HEK293 (cell line): Measurements from ENCODE around the gene DHRS3.

Experiments
- CTCF ChIA-PET: fragments of 350-600 bp; formaldehyde crosslinking; extraction: SDS; loops from one replicate; lab custom pipeline; 2021; ENCODE audit warnings: antibody characterized with exemption; lab: Yijun Ruan, JAX
- POLR2A ChIA-PET: fragments of 300-600 bp; formaldehyde crosslinking; extraction: SDS; loops from one replicate; lab custom pipeline; 2020; ENCODE audit warnings: antibody characterized with exemption, inconsistent platforms; lab: Yijun Ruan, JAX
- H3K27ac ChIP-seq: fragments of 200-500 bp; sonication (Bioruptor generic); 2 replicates; pipeline ENCODE4 v1.5.1; 2014; ENCODE audit warnings: low read depth, low read length, control low read depth, inconsistent platforms; ENCODE audit errors: extremely low read depth
- H3K36me3 ChIP-seq, 2 experiments: fragments of 200-500 bp in 1 of 2; sonication (Bioruptor generic) in 1 of 2; 1 replicate in 1 of 2; 2 replicates in 1 of 2; pipeline ENCODE4 v1.5.1; 2014 to 2017; ENCODE audit warnings: inconsistent platforms in 2 of 2, low read length in 2 of 2; ENCODE audit not compliant: control insufficient read depth in 2 of 2, insufficient read depth in 1 of 2
- H3K4me1 ChIP-seq: fragments of 200-500 bp; sonication (Bioruptor generic); 2 replicates; pipeline ENCODE4 v1.5.1; 2014; ENCODE audit warnings: mild to moderate bottlenecking, low read length, inconsistent platforms; ENCODE audit not compliant: control insufficient read depth, insufficient read depth
- H3K4me3 ChIP-seq: 2 replicates; pipeline ENCODE4 v1.5.1; 2011; ENCODE audit warnings: low read depth, mild to moderate bottlenecking, control low read depth, low read length, moderate library complexity
- H3K9me3 ChIP-seq: fragments of 200-500 bp; sonication (Bioruptor generic); 2 replicates; pipeline ENCODE4 v1.5.1; 2014; ENCODE audit warnings: low read depth, low read length, inconsistent platforms; ENCODE audit not compliant: control insufficient read depth, insufficient read depth
- FEZF1 ChIP-seq: fragments of 450-650 bp; formaldehyde crosslinking; IDR thresholded peaks from 2 replicates; pipeline ENCODE4 v1.5.1; 2016; ENCODE audit warnings: missing biosample characterization, missing genetic modification characterization
- GLI4 ChIP-seq: fragments of 450-650 bp; formaldehyde crosslinking; IDR thresholded peaks from 2 replicates; pipeline ENCODE4 v1.5.1; 2016; ENCODE audit warnings: missing biosample characterization, missing genetic modification characterization
- HOXC10 ChIP-seq: sonication (generic); formaldehyde crosslinking; IDR thresholded peaks from 2 replicates; pipeline ENCODE4 v1.8.1; 2023; ENCODE audit warnings: mild to moderate bottlenecking, missing genetic modification reagents
- INSM2 ChIP-seq: fragments of 450-650 bp; formaldehyde crosslinking; IDR thresholded peaks from 2 replicates; pipeline ENCODE4 v1.5.1; 2016; ENCODE audit warnings: missing biosample characterization, missing genetic modification characterization
- MYNN ChIP-seq: fragments of 450-650 bp; formaldehyde crosslinking; IDR thresholded peaks from 2 replicates; pipeline ENCODE4 v1.5.1; 2016; ENCODE audit warnings: missing biosample characterization, missing genetic modification characterization, borderline replicate concordance
- OSR2 ChIP-seq: fragments of 450-650 bp; formaldehyde crosslinking; IDR thresholded peaks from 2 replicates; pipeline ENCODE4 v1.5.1; 2016; ENCODE audit warnings: missing biosample characterization, missing genetic modification characterization
- PRDM10 ChIP-seq: fragments of 450-650 bp; formaldehyde crosslinking; IDR thresholded peaks from 2 replicates; pipeline ENCODE4 v1.5.1; 2016; ENCODE audit warnings: missing biosample characterization, missing genetic modification characterization
- REPIN1 ChIP-seq: fragments of 450-650 bp; formaldehyde crosslinking; IDR thresholded peaks from 2 replicates; pipeline ENCODE4 v1.5.1; 2017; ENCODE audit warnings: missing biosample characterization, missing genetic modification characterization, low read depth
- YY1 ChIP-seq: fragments of 450-650 bp; formaldehyde crosslinking; IDR thresholded peaks from 2 replicates; pipeline ENCODE4 v1.5.1; 2018; ENCODE audit warnings: missing biosample characterization, missing genetic modification characterization
- ZBTB48 ChIP-seq: fragments of 450-650 bp; formaldehyde crosslinking; IDR thresholded peaks from 2 replicates; pipeline ENCODE4 v1.5.1; 2016; ENCODE audit warnings: missing biosample characterization, missing genetic modification characterization
- ZNF121 ChIP-seq: fragments of 450-650 bp; formaldehyde crosslinking; IDR thresholded peaks from 2 replicates; pipeline ENCODE4 v1.5.1; 2016; ENCODE audit warnings: missing biosample characterization, missing genetic modification characterization
- ZNF394 ChIP-seq: fragments of 450-650 bp; formaldehyde crosslinking; IDR thresholded peaks from 2 replicates; pipeline ENCODE4 v1.5.1; 2016; ENCODE audit warnings: missing biosample characterization, missing genetic modification characterization, mild to moderate bottlenecking, moderate library complexity, borderline replicate concordance
- ZNF398 ChIP-seq: fragments of 450-650 bp; formaldehyde crosslinking; IDR thresholded peaks from 2 replicates; pipeline ENCODE4 v1.5.1; 2017; ENCODE audit warnings: missing biosample characterization, missing genetic modification characterization
- ZNF404 ChIP-seq: fragments of 450-650 bp; formaldehyde crosslinking; IDR thresholded peaks from 2 replicates; pipeline ENCODE4 v1.5.1; 2017; ENCODE audit warnings: missing biosample characterization, missing genetic modification characterization
- ZNF600 ChIP-seq: fragments of 450-650 bp; formaldehyde crosslinking; IDR thresholded peaks from 2 replicates; pipeline ENCODE4 v1.5.1; 2016; ENCODE audit warnings: missing biosample characterization, missing genetic modification characterization
- ZNF660 ChIP-seq: fragments of 450-650 bp; IDR thresholded peaks from 2 replicates; pipeline ENCODE4 v1.5.1; 2018; ENCODE audit warnings: missing biosample characterization, mild to moderate bottlenecking, missing genetic modification characterization
- ZNF664 ChIP-seq: fragments of 450-650 bp; formaldehyde crosslinking; IDR thresholded peaks from 2 replicates; pipeline ENCODE4 v1.5.1; 2016; ENCODE audit warnings: missing biosample characterization, missing genetic modification characterization
- ZNF707 ChIP-seq: fragments of 450-650 bp; formaldehyde crosslinking; IDR thresholded peaks from 2 replicates; pipeline ENCODE4 v1.5.1; 2016; ENCODE audit warnings: missing biosample characterization, missing genetic modification characterization
- ZNF76 ChIP-seq: fragments of 450-650 bp; formaldehyde crosslinking; IDR thresholded peaks from 2 replicates; pipeline ENCODE4; 2016; ENCODE audit warnings: low read depth, missing biosample characterization, missing genetic modification characterization, borderline replicate concordance
- ZNF792 ChIP-seq: fragments of 450-650 bp; formaldehyde crosslinking; IDR thresholded peaks from 2 replicates; pipeline ENCODE4 v1.5.1; 2016; ENCODE audit warnings: missing biosample characterization, missing genetic modification characterization
- ZSCAN18 ChIP-seq: fragments of 450-650 bp; formaldehyde crosslinking; IDR thresholded peaks from 2 replicates; pipeline ENCODE4 v1.5.1; 2016; ENCODE audit warnings: missing biosample characterization, missing genetic modification characterization
- ZSCAN4 ChIP-seq: fragments of 450-650 bp; formaldehyde crosslinking; IDR thresholded peaks from 2 replicates; pipeline ENCODE4 v1.5.1; 2017; ENCODE audit warnings: missing biosample characterization, missing genetic modification characterization

Gene DHRS3

GRCh38 chr1:12618965-12619791, 1.2 kb upstream of the DHRS3 start (continued):
- no peak for TF ChIP-seq ZSCAN4 (tag by site-specific recombination)
- peak; percentile 65 for TF ChIP-seq FEZF1 (tag by site-specific recombination)
- TF ChIP-seq ZNF600 (tag by site-specific recombination) = peak; percentile 32; the same call in 1 of the 2 replicates
- no peak for TF ChIP-seq YY1
- TF ChIP-seq ZNF660 (tag by site-specific recombination) = peak; percentile 76; the same call in 1 of the 2 replicates
- no peak for TF ChIP-seq GLI4 (tag by site-specific recombination)
- TF ChIP-seq ZNF76 = peak; percentile 88
- peak; percentile 84 for TF ChIP-seq PRDM10 (tag by site-specific recombination)
- peak; percentile 27; the same call in 1 of the 2 replicates for TF ChIP-seq ZNF121 (tag by site-specific recombination)
- peak; percentile 64; the same call in 1 of the 2 replicates for TF ChIP-seq INSM2 (tag by site-specific recombination)
- peak; percentile 65; the same call in 1 of the 2 replicates for TF ChIP-seq ZNF792 (tag by site-specific recombination)
- peak; percentile 77 for TF ChIP-seq ZNF398
- TF ChIP-seq ZNF707 = no peak

- Histone ChIP-seq H3K9me3 (no peaks in the 10 kb centered on the region), H3K4me1 (peaks cover 9% of the 10 kb centered on the region), H3K27ac (peak overlapping the region; percentile 99), H3K4me3 (peak overlapping the region; percentile 74), H3K36me3 (no peaks in the 10 kb centered on the region)
- POLR2A ChIA-PET = interaction anchor here (0.8 to 5.7 kb wide), 15 partner anchors 14 to 340 kb away, joined by 3 to 101 read pairs (median 6); no protein-coding TSS in a partner anchor
- CTCF ChIA-PET = interaction anchor here (0.6 to 5.0 kb wide), 15 partner anchors 14 to 358 kb away, joined by 3 to 45 read pairs (median 8); no protein-coding TSS in a partner anchor
- TF ChIP-seq HOXC10 (CRISPR knock-in tag) (no peak), ZNF664 (no peak), ZBTB48 (peak; percentile 13; the same call in 1 of the 2 replicates), REPIN1 (0 out of 2 replicates have a peak, but pooled peaks have one; percentile 4), PRDM10 (tag by site-specific recombination) (peak; percentile 98; the same call in 1 of the 2 replicates), OSR2 (tag by site-specific recombination) (no peak), ZNF394 (tag by site-specific recombination) (peak; percentile 61; the same call in 1 of the 2 replicates), ZNF404 (tag by site-specific recombination) (no peak), MYNN (tag by site-specific recombination) (no peak; the same call in 1 of the 2 replicates), ZSCAN18 (tag by site-specific recombination) (no peak)
Observed at GRCh38 chr1:12618661-12618964, 603 bp upstream of the DHRS3 start.
